Kidney (tissue), 14 donors: Measurements from ENCODE around the gene FLRT2. TPM values are rescaled to one million over a fixed set of nuclear protein-coding genes. Genes with fewer than 3 reads are reported as not detected.

Source experiments
- DNase-seq, 5 donors: peaks; one replicate each; pipeline ENCODE4 v3.0.0-alpha.2; 2013 to 2020
- FAIRE-seq: peaks from 2 replicates; lab custom pipeline; 2012; peaks lifted over from hg19 to GRCh38; lab: Jason Lieb, UNC
- H3K27ac ChIP-seq, 2 donors: one replicate each; pipeline ENCODE4 v1.7.0; 2013; ENCODE audit warnings: low read depth in 2 of 2, low read length in 2 of 2, inconsistent platforms in 1 of 2
- H3K27me3 ChIP-seq: one replicate; pipeline ENCODE4 v1.7.1; 2013; ENCODE audit warnings: low read length, inconsistent platforms; ENCODE audit not compliant: control insufficient read depth, insufficient read depth
- H3K36me3 ChIP-seq, 3 donors: one replicate each; pipeline versions ENCODE4 v1.7.0 to v1.7.1; 2013; ENCODE audit warnings: low read length in 3 of 3, control low read depth in 1 of 3, inconsistent platforms in 1 of 3; ENCODE audit not compliant: insufficient read depth in 3 of 3, control insufficient read depth in 2 of 3
- H3K4me1 ChIP-seq, 3 donors: one replicate each; pipeline versions ENCODE4 v1.7.0 to v1.7.1; 2013; ENCODE audit warnings: low read length in 3 of 3, inconsistent platforms in 1 of 3, low read depth in 1 of 3; ENCODE audit not compliant: control insufficient read depth in 2 of 3, insufficient read depth in 2 of 3
- H3K4me3 ChIP-seq, 3 donors: one replicate each; pipeline versions ENCODE4 v1.7.0 to v1.8.1; 2013; ENCODE audit warnings: low read length in 3 of 3, control low read depth in 1 of 3, inconsistent platforms in 1 of 3
- H3K9ac ChIP-seq, 3 donors: one replicate each; pipeline versions ENCODE4 v1.7.0 to v1.7.1; 2013; ENCODE audit warnings: low read length in 3 of 3, control low read depth in 1 of 3, inconsistent platforms in 1 of 3
- H3K9me3 ChIP-seq, 3 donors: one replicate each; pipeline versions ENCODE4 v1.7.0 to v1.7.1; 2013; ENCODE audit warnings: low read length in 3 of 3, control low read depth in 1 of 3, inconsistent platforms in 1 of 3; ENCODE audit not compliant: control insufficient read depth in 2 of 3, insufficient read depth in 1 of 3
- CTCF ChIP-seq: IDR thresholded peaks from 3 replicates; pipeline ENCODE4 v1.5.1; 2012; ENCODE audit warnings: mild to moderate bottlenecking, moderate library complexity, borderline replicate concordance; ENCODE audit not compliant: insufficient read depth; ENCODE audit errors: extremely low read depth
- intact Hi-C: fragments of 100-400 bp; cut with DNase I; formaldehyde crosslinking; loops from one replicate; pipeline ENCODE4 v1.11.1; 2022
- polyA plus RNA-seq: library from polyadenylated mRNA; stranded (reverse); fragments of 350-450 nt; fragmentation: Illumina TruSeq; extraction: RNeasy Lipid Tissue Mini Kit (QIAGEN cat#74804); gene quantifications from one replicate; pipeline ENCODE4 v1.2.3, GENCODE V29; 2014; ENCODE audit warnings: low read depth, low replicate concordance; ENCODE audit not compliant: insufficient read depth
- total RNA-seq: library from RNA; stranded (reverse); fragmentation: NEBNext Ultra II Directional; extraction: Animal tissue kit (Norgen Biotek cat#: 25700); gene quantifications from one replicate; pipeline ENCODE4 v1.2.1, GENCODE V29; 2021
- donor health status: control.
- donor health status: control.
- donor health status: control.
- donor health status: control.
- donor health status: control.
- donor health status: DM: yes; HTN: yes; CAD: no.
- donor health status: Normal renal cell carcinoma (clear cell type).

Gene FLRT2
- total and polyA plus RNA-seq, 2 donors from 2014 or later, result 1.2 to 16.6 TPM

- Histone ChIP-seq H3K36me3 (no peaks in the 10 kb centered on the region), H3K27ac (no peak overlapping the region), H3K9me3 (no peaks in the 10 kb centered on the region), H3K4me1 (no peaks in the 10 kb centered on the region), H3K9ac (no peak overlapping the region), H3K27me3 (no peaks in the 10 kb centered on the region), H3K4me3 (no peak overlapping the region)
- TF ChIP-seq CTCF, result no peak
- FAIRE-seq, result no peak
- DNase-seq, result no peak
- intact Hi-C loops, result no loop called here
These were observed 104.3 kb downstream of the FLRT2 start for GRCh38 chr14:85634205-85634604.

- Histone ChIP-seq H3K27ac (no peak overlapping the region), H3K4me1 (no peaks in the 10 kb centered on the region), H3K9ac (no peak overlapping the region), H3K9me3 (no peaks in the 10 kb centered on the region), H3K27me3 (no peaks in the 10 kb centered on the region), H3K4me3 (no peak overlapping the region), H3K36me3 (no peaks in the 10 kb centered on the region)
- TF ChIP-seq CTCF, result no peak
- DNase-seq (no peak), FAIRE-seq (no peak)
- intact Hi-C loops, result no loop called here
These were observed 114.3 kb downstream of the FLRT2 start for GRCh38 chr14:85644211-85644610.

GRCh38 chr14:85653029-85653428 is 123.1 kb downstream of the FLRT2 start:
- Histone ChIP-seq H3K36me3 (no peaks in the 10 kb centered on the region), H3K9ac (no peak overlapping the region), H3K9me3 (no peaks in the 10 kb centered on the region), H3K4me1 (no peaks in the 10 kb centered on the region), H3K27ac (no peak overlapping the region), H3K27me3 (no peaks in the 10 kb centered on the region), H3K4me3 (no peak overlapping the region)
- TF ChIP-seq CTCF, result no peak
- no peak for FAIRE-seq
- intact Hi-C loops, result no loop called here
- DNase-seq, result no peak

GRCh38 chr14:85660243-85660922 is 130.4 kb downstream of the FLRT2 start:
- Histone ChIP-seq H3K27me3 (no peaks in the 10 kb centered on the region), H3K27ac (no peak overlapping the region), H3K4me1 (no peaks in the 10 kb centered on the region), H3K36me3 (no peaks in the 10 kb centered on the region), H3K9ac (no peak overlapping the region), H3K4me3 (no peak overlapping the region), H3K9me3 (no peaks in the 10 kb centered on the region)
- intact Hi-C loops, result no loop called here
- no peak for TF ChIP-seq CTCF
- FAIRE-seq (no peak), DNase-seq (no peak)
